Heart left ventricle (tissue), 16 donors: ENCODE results near the gene MCTP1. TPM values are rescaled to one million over a fixed set of nuclear protein-coding genes. Genes with fewer than 3 reads are reported as not detected.

ENCODE experiments used
- ATAC-seq, 4 donors: fragments of 200-7000 bp; cut with Tn5 transposase; one replicate each; pipeline ENCODE4 v1.9.1; 2020 to 2022; ENCODE audit warnings: moderate library complexity in 4 of 4, mild to moderate bottlenecking in 3 of 4, moderate number of reproducible peaks in 1 of 4
- DNase-seq, 5 donors: peaks; one replicate each; pipeline ENCODE4 v3.0.0-alpha.2; 2020
- H3K27ac ChIP-seq, 12 donors: fragments of 200-600 bp; sonication (generic) in 4 of 12; one replicate each; pipeline versions ENCODE4 v1.5.0 to v1.8.0; 2016 to 2022; ENCODE audit warnings: mild to moderate bottlenecking in 2 of 12
- H3K27me3 ChIP-seq, 9 donors: fragments of 200-600 bp; sonication (generic) in 2 of 9; one replicate each; pipeline versions ENCODE4 v1.5.1 to v1.8.0; 2016 to 2022; ENCODE audit warnings: mild to moderate bottlenecking in 3 of 9
- H3K36me3 ChIP-seq, 9 donors: fragments of 200-600 bp; sonication (generic) in 2 of 9; one replicate each; pipeline versions ENCODE4 v1.5.0 to v1.8.0; 2018 to 2022; ENCODE audit warnings: mild to moderate bottlenecking in 2 of 9
- H3K4me1 ChIP-seq, 12 donors: fragments of 200-600 bp; sonication (generic) in 4 of 12; one replicate each; pipeline versions ENCODE4 v1.5.0 to v1.8.0; 2016 to 2022; ENCODE audit warnings: mild to moderate bottlenecking in 3 of 12
- H3K4me3 ChIP-seq, 12 donors: fragments of 200-600 bp; sonication (generic) in 4 of 12; one replicate each; pipeline versions ENCODE4 v1.5.0 to v1.8.0; 2017 to 2022; ENCODE audit warnings: mild to moderate bottlenecking in 9 of 12, moderate library complexity in 4 of 12
- H3K9me3 ChIP-seq, 12 donors: fragments of 200-600 bp; sonication (generic) in 4 of 12; one replicate each; pipeline versions ENCODE4 v1.5.0 to v1.8.0; 2016 to 2022; ENCODE audit warnings: mild to moderate bottlenecking in 1 of 12
- CTCF ChIP-seq, 12 donors: fragments of 200-600 bp; sonication (generic) in 4 of 12; IDR thresholded peaks; one replicate each; pipeline versions ENCODE4 v1.5.0 to v1.8.0; 2018 to 2022; ENCODE audit warnings: antibody characterized with exemption in 12 of 12, mild to moderate bottlenecking in 5 of 12
- POLR2A ChIP-seq, 2 donors: fragments of 450-650 bp; IDR thresholded peaks; one replicate each; pipeline ENCODE4 v1.6.1; 2017; ENCODE audit warnings: antibody characterized with exemption in 2 of 2, mild to moderate bottlenecking in 2 of 2, moderate library complexity in 2 of 2
- WGBS, 4 donors: extraction: QIAGEN DNeasy Blood & Tissue Kit in 2 of 4; methylation state at CpG; one replicate each; pipeline versions ENCODE4 v1.1.5 to v1.1.7; 2013 to 2018; 5-methylcytosine and 5-hydroxymethylcytosine counted together
- intact Hi-C, 10 donors: fragments of 100-400 bp; cut with DNase I; formaldehyde crosslinking; loops; one replicate each; pipeline versions ENCODE4 v1.11.1 to v1.14.2; 2022
- polyA plus RNA-seq, 2 donors: library from polyadenylated mRNA; stranded (reverse); fragments of 200-250 nt; gene quantifications; one replicate each; pipeline ENCODE4 v1.2.3, GENCODE V29; 2013
- total RNA-seq, 9 donors: library from RNA; depleted of rRNA in 2 of 9; stranded (reverse); fragments of >200 nt in 2 of 9; fragmentation: NEBNext Ultra II Directional in 3 of 9; extraction: Animal tissue kit (Norgen Biotek cat#: 25700) in 3 of 9; gene quantifications; one replicate each; pipeline versions ENCODE4 v1.1.0 to v1.2.4, GENCODE V29; 2016 to 2023
- donor health status: ischemic (EF 13 %, LVEDD 7.1; RV severe dilation, severe dysfunction).
- donor health status: healthy with polysubstance abuse.
- donor health status: DM: no; HTN: yes; CAD: no.
- donor health status: DM: no; HTN: no; CAD: no.
- donor health status: ischemic (EF 25% LVEDD 6.9; RV normal size, moderate dysfunction).
- donor health status: ischemic (EF 25% LVEDD 5.7; RV mildly dilated, moderate dysfunction).
- donor health status: healthy.
- donor health status: DM: yes; HTN: yes; CAD: no.
- donor health status: ischemic (EF 35%, LVEDD 5.7; RV mildly dilated, moderate dysfunction).
- donor health status: nonischemic (EF 11% LVEDD 7.7; RV severe dilation, severe dysfunction).
- donor health status: DM: yes; HTN: yes; CAD: no.
- donor health status: PGD.
- donor health status: ischemic (EF 29% LVEDD 5.4; RV normal size, mild dysfunction).
- donor health status: nonischemic (EF 23%, LVEDD 6.1; RV moderate dilation, normal function).

Gene MCTP1
- total and polyA plus RNA-seq, 11 donors: 0.91 to 28.4 (median 6.1) TPM

- 65 to 71% (median 67%) methylated on average over 3 of the region's 3 CpGs for WGBS, 4 donors
- DNase-seq (no peak), ATAC-seq (no peak)
- H3K36me3 ChIP-seq: peaks cover 0 to 7% (median 0%) of the 10 kb centered on the region in 9 donors
- TF ChIP-seq CTCF (IDR thresholded peaks at IDR 0.05) (no peak), POLR2A (IDR thresholded peaks at IDR 0.05) (no peak)
- no peaks in the 10 kb centered on the region for H3K27me3 ChIP-seq
- H3K9me3 ChIP-seq: no peaks in the 10 kb centered on the region
- H3K4me3 ChIP-seq: no peak overlapping the region
- intact Hi-C loops: no loop called here
- H3K4me1 ChIP-seq: no peaks in the 10 kb centered on the region
- no peak overlapping the region for H3K27ac ChIP-seq
Measured at GRCh38 chr5:94796586-94796985, 488.3 kb downstream of the MCTP1 start.

GRCh38 chr5:94793816-94794198, 491.1 kb downstream of the MCTP1 start:
- intact Hi-C loops: no loop called here
- Histone ChIP-seq H3K4me3 (no peak overlapping the region), H3K36me3 (peaks cover 0 to 7% (median 0%) of the 10 kb centered on the region in 9 donors), H3K27me3 (no peaks in the 10 kb centered on the region), H3K27ac (peak overlapping the region in 1 of 12 donors; percentile 63), H3K4me1 (no peaks in the 10 kb centered on the region), H3K9me3 (no peaks in the 10 kb centered on the region)
- no peak for TF ChIP-seq CTCF (IDR thresholded peaks at IDR 0.05)
- TF ChIP-seq POLR2A (IDR thresholded peaks at IDR 0.05): no peak
- ATAC-seq (no peak), DNase-seq (no peak)

- TF ChIP-seq CTCF (IDR thresholded peaks at IDR 0.05) (no peak), POLR2A (IDR thresholded peaks at IDR 0.05) (no peak)
- no peak overlapping the region for H3K4me3 ChIP-seq
- ATAC-seq: no peak
- H3K4me1 ChIP-seq: no peaks in the 10 kb centered on the region
- 65 to 70% (median 68%) methylated on average over 4 of the region's 4 CpGs for WGBS, 4 donors
- intact Hi-C loops: no loop called here
- no peaks in the 10 kb centered on the region for H3K9me3 ChIP-seq
- peak overlapping the region in 1 of 12 donors; percentile 63 for H3K27ac ChIP-seq
- DNase-seq: no peak
- H3K36me3 ChIP-seq: peaks cover 0 to 7% (median 0%) of the 10 kb centered on the region in 9 donors
- no peaks in the 10 kb centered on the region for H3K27me3 ChIP-seq
Measured at GRCh38 chr5:94793113-94793815, 491.6 kb downstream of the MCTP1 start.

- DNase-seq: no peak
- Histone ChIP-seq H3K9me3 (no peaks in the 10 kb centered on the region), H3K4me3 (no peak overlapping the region), H3K27ac (no peak overlapping the region), H3K36me3 (peaks cover 0 to 7% (median 0%) of the 10 kb centered on the region in 9 donors), H3K4me1 (no peaks in the 10 kb centered on the region), H3K27me3 (no peaks in the 10 kb centered on the region)
- intact Hi-C loops: no loop called here
- 76 to 89% (median 79%) methylated on average over 7 of the region's 7 CpGs for WGBS, 4 donors
- no peak for ATAC-seq
- TF ChIP-seq CTCF (IDR thresholded peaks at IDR 0.05) (no peak), POLR2A (IDR thresholded peaks at IDR 0.05) (no peak)
Measured at GRCh38 chr5:94791829-94792228, 493.1 kb downstream of the MCTP1 start.
